GM18499 (cell line): ENCODE results near the gene SCP2D1.

Experiments
- ATAC-seq: cut with Tn5 transposase; IDR thresholded peaks from one replicate; pipeline ENCODE4 v1.9.1; 2021; ENCODE audit warnings: moderate number of reproducible peaks; ENCODE audit not compliant: insufficient read depth, unreplicated experiment

SCP2D1 gene

DNA sequence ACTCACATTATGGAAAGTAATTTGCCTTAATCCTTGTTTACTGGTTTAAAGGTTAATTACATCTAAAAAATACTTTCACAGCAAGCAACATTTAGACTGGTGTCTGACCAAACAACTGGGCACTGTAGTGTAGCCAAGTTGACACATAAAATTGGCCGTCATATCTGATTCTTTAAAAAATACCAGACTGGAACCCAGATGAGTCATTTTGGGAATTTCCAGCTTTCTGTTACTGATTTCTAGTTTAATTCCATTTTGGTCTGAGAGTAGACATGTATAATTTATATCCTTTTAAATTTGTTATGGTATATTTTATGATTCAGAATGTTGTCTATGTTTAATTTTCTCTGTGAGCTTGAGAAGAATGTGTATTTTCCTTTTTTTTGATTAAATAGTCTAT lies 44.1 kb downstream of the SCP2D1 start:
- ATAC-seq: no peak

DNA sequence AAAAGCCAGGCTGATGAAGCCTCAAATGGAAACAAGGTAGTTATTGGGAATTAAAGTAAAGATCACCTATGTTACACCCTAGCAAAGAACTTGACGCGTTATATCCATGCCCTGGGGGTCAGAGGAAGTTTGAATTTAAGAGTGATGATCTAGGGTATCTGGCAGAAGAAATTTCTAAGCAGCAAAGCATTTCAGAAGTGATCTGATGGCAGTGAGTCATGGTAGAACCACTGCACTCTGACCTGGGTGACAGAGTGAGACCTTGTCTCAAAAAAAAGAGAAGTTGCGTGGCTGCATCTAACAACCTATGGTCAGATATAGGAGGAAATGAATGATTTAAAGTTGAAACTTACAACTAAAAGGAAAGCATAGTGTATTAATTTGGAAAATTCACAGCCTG lies 45.2 kb downstream of the SCP2D1 start:
- ATAC-seq: no peak
